ENCODE measurements around the gene MLLT10.

The MLLT10 gene

GRCh38 chr10:21511946-21512572 is 22.0 kb upstream of the MLLT10 start:
- no peak overlapping the region for H3K27ac ChIP-seq

DNA sequence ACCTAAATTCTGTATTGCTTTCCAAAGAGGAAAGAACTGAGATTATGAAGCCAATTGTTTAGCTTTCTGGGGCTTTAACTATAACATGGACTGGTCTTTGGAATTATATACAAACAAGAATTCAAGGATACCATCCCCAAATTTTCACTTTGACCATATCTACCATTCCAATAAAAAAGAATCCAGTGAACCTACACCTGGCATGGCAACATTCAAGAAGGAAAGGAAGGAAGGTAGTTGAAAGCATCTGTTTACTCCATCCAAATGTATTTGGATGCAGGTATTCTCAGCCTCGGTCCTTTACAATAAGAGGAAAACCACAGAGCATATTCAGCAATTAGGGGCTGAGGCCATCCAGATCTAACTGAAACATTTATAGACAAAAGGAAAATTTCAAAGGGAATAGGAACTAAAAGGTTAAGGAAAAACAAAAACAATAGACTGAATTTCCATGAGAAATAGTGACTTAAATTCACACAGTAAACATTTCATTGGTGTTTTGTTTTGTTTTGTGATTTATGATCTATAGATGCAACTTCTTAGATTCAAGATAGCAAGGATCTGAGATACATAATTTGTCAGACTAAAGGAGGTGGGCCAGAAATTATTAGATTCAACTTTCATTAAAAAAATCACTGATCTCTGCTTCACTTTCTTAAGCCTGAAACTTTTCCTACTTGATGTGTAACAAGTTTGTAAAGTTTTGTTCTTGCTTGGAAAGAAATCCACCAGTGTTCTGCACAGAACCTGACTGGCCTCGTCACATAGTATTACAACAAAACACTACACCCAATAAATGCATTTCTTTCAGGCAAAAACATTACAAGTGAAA is 21.2 kb upstream of the MLLT10 start:
- ChIA-PET POLR2A (ENCODE audit: low non-redundant PET) (no interaction called here), CTCF (no interaction called here)
- no peak for DNase-seq (ENCODE audit: low spot score)
- H3K27ac ChIP-seq, result no peak overlapping the region
- TF ChIP-seq, protein P1, sequence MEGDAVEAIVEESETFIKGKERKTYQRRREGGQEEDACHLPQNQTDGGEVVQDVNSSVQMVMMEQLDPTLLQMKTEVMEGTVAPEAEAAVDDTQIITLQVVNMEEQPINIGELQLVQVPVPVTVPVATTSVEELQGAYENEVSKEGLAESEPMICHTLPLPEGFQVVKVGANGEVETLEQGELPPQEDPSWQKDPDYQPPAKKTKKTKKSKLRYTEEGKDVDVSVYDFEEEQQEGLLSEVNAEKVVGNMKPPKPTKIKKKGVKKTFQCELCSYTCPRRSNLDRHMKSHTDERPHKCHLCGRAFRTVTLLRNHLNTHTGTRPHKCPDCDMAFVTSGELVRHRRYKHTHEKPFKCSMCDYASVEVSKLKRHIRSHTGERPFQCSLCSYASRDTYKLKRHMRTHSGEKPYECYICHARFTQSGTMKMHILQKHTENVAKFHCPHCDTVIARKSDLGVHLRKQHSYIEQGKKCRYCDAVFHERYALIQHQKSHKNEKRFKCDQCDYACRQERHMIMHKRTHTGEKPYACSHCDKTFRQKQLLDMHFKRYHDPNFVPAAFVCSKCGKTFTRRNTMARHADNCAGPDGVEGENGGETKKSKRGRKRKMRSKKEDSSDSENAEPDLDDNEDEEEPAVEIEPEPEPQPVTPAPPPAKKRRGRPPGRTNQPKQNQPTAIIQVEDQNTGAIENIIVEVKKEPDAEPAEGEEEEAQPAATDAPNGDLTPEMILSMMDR (conservative IDR thresholded peaks at IDR 0.05; ENCODE audit: low read depth), result no peak

More at GRCh38 chr10:21511946-21512572, 22.0 kb upstream of the MLLT10 start:
- TF ChIP-seq, protein P1 (conservative IDR thresholded peaks at IDR 0.05; ENCODE audit: low read depth), result no peak
- no peak for DNase-seq (ENCODE audit: low spot score)
- POLR2A ChIA-PET (ENCODE audit: low non-redundant PET), result no interaction called here
- CTCF ChIA-PET, result no interaction called here

- CTCF ChIA-PET, result no interaction called here
- H3K27ac ChIP-seq, result no peak overlapping the region
- TF ChIP-seq, protein P1 (conservative IDR thresholded peaks at IDR 0.05; ENCODE audit: low read depth), result no peak
- POLR2A ChIA-PET (ENCODE audit: low non-redundant PET), result no interaction called here
- DNase-seq (ENCODE audit: low spot score), result no peak
These were observed 20.6 kb upstream of the MLLT10 start for GRCh38 chr10:21513405-21513788.

GRCh38 chr10:21514129-21514817 is 19.8 kb upstream of the MLLT10 start:
- ChIA-PET CTCF (interaction anchor here (0.6 kb wide), 3 partner anchors 15 to 1474 kb away, joined by 3 to 5 read pairs (median 5); no protein-coding TSS in a partner anchor), POLR2A (ENCODE audit: low non-redundant PET) (no interaction called here)
- no peak overlapping the region for H3K27ac ChIP-seq
- TF ChIP-seq, protein P1 (conservative IDR thresholded peaks at IDR 0.05; ENCODE audit: low read depth), result no peak
- DNase-seq (ENCODE audit: low spot score), result no peak

DNA sequence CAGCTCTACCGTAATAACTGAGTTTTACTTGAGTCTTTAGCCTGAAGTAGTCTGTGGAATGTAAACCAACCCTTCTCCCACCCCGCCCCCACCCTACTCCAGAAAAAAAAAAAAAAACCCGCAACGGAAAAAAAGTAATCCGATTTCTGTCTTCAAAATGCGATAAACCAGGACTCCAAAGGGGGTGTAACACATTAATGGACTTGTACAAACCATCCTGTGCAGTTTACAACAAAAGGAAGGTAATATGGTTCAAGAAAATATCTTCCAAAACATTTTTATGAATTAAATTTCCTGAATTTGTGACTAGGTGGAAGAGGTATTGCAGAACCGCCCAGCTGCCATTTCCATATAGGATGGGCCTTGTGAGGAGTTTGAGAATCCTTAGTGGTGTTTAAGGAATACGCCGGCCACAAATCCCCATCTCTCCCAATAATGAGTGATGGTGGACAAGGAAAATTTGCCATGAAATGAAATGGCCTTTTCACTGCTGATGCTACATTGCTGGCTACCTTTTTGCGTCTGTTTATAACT is 19.1 kb upstream of the MLLT10 start:
- POLR2A ChIA-PET (ENCODE audit: low non-redundant PET), result no interaction called here
- TF ChIP-seq, protein P1 (conservative IDR thresholded peaks at IDR 0.05; ENCODE audit: low read depth), result no peak
- H3K27ac ChIP-seq, result no peak overlapping the region
- CTCF ChIA-PET, result interaction anchor here (0.6 kb wide), 2 partner anchors 82 to 1473 kb away, joined by 5 read pairs; no protein-coding TSS in a partner anchor
- DNase-seq (ENCODE audit: low spot score), result no peak

Data from RWPE1 (cell line).